ENCODE results near the gene IL18RAP.

The IL18RAP gene

GRCh38 chr2:102461188-102461587, 38.2 kb downstream of the IL18RAP start:
- DNase-seq: no peak

DNA sequence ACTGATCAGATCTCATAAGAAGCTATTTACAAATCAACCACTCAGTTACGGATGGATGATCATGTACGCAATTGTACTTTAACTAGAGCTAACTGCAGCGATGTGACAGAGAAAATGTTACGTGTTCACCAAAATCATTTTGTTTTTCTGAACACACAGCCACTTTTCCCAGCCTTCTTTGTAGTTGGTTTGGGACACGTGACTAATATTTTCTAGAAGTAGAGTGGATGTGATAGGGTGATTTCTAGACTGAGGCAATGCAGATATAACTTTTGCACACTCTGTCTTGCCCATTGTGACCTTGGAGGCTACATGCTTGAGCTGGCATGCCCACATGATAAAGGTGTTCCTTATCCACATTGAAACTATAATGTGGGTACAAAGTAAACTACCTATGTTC, 40.2 kb downstream of the IL18RAP start:
- no peak for DNase-seq

- no peak for DNase-seq
Observed at GRCh38 chr2:102470168-102470567, 47.2 kb downstream of the IL18RAP start.

GRCh38 chr2:102473020-102473419, 50.1 kb downstream of the IL18RAP start, which contains the start of gene SLC9A4:
SLC9A4 (plus strand) TSS chr2:102473226; CDS start chr2:102473760, 534 bp downstream.
- DNase-seq: peak; percentile 53 to 62

DNA sequence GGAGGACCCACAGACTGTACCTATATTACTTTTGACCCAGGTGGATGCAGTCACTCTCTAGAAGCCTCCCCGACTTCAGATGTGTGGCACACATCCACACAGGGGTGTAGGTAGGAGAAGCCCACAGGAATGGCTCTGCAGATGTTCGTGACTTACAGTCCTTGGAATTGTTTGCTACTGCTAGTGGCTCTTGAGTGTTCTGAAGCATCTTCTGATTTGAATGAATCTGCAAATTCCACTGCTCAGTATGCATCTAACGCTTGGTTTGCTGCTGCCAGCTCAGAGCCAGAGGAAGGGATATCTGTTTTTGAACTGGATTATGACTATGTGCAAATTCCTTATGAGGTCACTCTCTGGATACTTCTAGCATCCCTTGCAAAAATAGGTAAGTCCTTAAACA, 50.7 kb downstream of the IL18RAP start:
- DNase-seq: no peak

GRCh38 chr2:102474785-102475184, 51.8 kb downstream of the IL18RAP start:
- DNase-seq: no peak

DNA sequence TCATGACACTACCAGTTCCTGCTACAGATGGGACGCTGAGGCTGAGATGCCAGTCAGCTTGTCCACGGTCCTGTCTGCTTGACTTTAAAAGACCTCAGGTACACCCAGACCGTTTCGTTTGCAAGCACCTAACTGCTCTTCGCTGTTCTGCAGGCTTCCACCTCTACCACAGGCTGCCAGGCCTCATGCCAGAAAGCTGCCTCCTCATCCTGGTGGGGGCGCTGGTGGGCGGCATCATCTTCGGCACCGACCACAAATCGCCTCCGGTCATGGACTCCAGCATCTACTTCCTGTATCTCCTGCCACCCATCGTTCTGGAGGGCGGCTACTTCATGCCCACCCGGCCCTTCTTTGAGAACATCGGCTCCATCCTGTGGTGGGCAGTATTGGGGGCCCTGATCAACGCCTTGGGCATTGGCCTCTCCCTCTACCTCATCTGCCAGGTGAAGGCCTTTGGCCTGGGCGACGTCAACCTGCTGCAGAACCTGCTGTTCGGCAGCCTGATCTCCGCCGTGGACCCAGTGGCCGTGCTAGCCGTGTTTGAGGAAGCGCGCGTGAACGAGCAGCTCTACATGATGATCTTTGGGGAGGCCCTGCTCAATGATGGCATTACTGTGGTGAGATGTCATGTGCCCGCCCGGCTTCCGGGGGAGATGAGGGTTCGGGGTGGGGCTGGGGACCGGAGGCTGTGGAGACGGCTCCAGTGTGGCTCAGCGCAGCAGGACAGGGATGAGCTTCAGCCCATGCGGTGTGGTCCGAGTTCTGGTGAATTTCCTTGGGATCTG, 55.9 kb downstream of the IL18RAP start:
- no peak for DNase-seq

DNA sequence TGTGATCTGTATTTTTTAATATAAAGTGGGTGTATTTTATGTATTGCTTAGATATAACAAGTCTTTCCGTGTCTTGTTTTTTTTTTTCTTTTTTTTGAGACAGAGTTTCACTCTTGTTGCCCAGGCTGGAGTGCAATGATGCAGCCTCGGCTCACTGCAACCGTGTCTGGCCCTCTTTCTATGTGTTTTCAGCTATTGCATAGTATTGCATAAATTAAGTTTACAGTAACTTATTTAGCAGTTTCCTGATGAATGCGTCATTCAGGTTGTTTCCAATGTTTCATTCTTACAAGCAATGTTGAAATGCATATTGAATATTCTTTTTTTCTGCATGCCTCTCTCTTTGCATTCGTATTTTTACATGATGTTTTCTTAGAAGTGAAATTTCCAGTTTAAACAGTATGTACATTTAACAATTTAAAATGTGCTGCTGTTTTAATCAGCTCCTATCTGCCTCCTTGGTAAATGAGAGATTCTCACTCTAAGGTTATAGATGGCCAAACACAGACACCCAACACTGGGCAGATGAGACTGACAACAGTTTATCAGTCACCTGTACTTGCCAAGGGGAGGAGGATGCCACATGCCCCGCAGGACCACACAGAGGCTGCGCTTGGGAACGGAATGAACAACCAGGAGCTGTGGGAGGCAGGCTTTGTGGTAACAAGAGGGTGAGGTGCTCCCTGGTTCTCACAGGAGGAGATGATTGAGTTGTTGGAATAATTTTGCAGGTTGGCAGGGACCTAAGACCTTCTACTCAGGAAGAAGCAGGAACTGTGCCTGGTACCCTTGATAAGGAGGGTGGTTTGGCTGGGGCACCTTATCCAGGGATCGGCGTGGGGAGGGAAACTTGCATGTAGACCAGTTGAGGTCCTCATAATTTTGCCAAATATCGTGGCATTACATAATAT, 57.6 kb downstream of the IL18RAP start:
- no peak for DNase-seq

DNA sequence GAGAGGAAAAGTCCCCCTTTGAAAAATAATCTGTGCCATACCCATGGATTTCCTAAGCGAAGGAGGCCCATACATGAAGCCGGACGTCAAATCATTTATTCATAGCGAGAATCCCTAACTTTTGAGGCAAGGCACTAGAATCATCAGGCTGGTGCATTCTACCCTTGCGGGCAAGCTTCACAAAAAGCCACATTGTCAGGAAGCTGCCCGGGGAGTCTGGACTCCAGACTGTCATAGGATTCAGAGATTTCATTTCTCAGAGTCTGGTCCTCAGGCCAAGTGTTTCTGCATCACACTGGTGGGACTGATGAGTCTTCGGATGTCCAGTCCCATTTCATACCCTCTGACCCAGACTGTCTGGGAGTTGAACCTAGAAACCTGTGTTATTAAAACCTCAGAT, 59.0 kb downstream of the IL18RAP start:
- no peak for DNase-seq

DNA sequence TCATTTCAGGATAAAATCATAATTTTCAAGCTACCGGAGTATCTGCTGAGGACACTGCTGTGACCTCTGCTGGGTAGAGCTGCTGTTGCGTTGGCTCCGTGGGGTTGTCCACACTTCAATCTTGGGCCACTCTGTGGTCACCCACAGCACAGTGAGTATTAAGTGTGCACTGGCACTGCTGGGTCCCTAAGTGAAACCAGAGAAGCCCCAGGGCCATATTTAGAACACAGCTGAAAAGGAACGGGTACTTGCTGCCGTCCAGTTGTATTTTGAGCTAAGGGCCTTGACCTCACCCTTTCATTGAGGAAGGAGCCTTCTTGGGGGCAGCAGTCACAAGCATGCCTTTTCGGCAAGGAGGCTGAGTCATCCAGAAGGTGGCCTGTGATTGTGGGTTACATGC, 60.1 kb downstream of the IL18RAP start:
- DNase-seq: no peak

GRCh38 chr2:102484310-102485061, 61.5 kb downstream of the IL18RAP start:
- no peak for DNase-seq

- DNase-seq: no peak
Observed at GRCh38 chr2:102485147-102485785, 62.3 kb downstream of the IL18RAP start.

DNA sequence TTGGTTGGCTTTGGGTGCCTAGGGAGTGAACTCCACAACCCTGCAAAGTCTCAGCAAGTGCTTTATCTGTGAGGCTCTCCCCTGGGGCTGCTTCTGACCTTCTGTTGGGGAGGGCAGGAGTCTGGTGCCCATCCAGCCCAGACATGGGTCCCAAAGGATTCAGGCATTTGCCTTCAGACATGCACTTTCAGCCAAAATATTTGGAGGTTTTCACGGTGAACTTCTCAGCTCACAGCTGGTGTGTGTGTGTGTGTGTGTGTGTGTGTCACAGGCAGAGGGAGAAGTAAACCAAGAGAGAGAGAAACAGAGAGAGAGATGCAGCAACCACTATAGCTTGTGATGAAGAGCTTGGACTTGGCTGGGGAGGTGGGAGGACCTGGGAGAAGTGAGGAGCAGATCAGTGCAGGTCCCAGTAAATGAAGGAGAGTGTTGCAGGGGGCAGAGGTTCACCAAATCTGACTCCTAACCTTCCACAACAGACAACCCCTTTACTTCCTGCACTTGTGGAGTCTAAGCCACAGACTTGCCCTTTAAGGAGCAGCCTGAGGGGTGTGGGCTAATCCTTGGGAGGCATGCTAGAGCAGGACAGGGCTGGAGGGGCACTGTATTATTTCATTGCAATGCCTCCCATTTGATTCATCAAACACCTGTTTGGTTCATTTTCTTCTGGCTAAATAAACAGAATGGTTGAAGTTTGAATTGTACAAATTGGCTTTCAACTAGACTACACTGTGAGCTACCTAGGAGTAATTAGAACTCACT, 64.2 kb downstream of the IL18RAP start:
- no peak for DNase-seq

- no peak for DNase-seq
Observed at GRCh38 chr2:102487761-102488462, 65.0 kb downstream of the IL18RAP start.

GRCh38 chr2:102489646-102490045, 66.7 kb downstream of the IL18RAP start:
- no peak for DNase-seq

DNA sequence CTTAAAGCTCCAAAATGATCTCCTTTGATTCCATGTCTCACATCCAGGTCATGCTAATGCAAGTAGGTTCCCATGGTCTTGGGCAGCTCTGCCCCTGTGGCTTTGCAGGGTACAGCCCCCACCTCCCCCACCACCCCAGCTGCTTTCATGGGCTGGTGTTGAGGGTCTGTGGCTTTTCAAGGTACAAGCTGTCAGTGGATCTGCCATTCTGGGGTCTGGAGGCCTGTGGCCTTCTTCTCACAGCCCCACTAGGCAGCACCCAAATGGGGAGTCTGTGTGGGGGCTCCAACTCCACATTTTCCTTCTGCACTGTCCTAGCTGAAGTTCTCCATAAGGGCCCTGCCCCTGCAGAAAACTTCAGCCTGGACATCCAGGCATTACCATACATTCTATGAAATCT, 69.0 kb downstream of the IL18RAP start:
- no peak for DNase-seq

DNA sequence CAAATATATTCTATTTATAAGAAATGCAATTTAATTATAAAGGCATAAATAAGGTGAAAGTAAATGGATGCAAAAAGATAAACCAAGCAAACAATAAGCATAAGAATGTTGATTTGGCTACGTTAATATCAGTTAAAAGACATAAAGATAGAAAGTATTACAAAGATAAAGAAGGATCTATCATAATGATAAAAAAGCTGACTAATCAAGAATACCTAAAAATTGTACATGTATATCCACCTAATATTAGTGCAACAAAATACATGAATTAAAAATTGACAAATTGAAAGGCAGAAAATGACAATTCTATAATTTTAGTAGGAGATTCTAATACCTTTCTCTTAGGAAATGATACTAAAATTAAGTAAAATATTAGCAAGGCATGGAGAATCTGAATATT, 71.6 kb downstream of the IL18RAP start:
- DNase-seq: no peak

GRCh38 chr2:102498414-102498813, 75.5 kb downstream of the IL18RAP start:
- DNase-seq: no peak

DNA sequence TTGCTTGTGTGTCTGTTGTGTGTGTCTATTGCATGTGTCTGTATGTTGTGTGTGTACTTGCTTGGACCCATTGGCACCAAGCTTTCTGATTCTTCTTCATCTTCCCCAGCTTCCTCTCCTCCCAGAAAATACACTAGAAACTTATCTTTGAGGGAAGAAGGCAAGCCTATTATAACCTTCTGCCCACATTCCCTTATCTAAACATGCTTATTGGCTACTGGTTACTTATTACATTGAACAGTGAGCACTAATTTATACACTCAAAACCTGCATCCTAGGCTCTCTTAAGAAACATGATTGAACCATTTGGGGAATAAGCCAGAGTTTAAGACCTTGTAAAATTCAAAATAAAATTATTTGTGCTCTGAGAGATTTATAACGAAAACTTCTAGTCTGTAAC, 76.6 kb downstream of the IL18RAP start:
- DNase-seq: no peak

All from stimulated activated CD4-positive, alpha-beta T cell treated with anti-CD3 and anti-CD28 coated beads, Interleukin-2, amount 100 ng/mL, for 48 hours (primary cell).